Femur (tissue), 1 donor: ENCODE results near the gene STH.
"Not testable (repeated sequence)": the region's sequence is repeated elsewhere in the genome, so short reads cannot be mapped to it uniquely, and the experiment has no call there.

ENCODE experiments used
- DNase-seq: peaks from one replicate; pipeline ENCODE4 v3.0.0-alpha.2; 2017

STH gene

GRCh38 chr17:45998987-45999899 lies at the start of gene STH:
STH (plus strand) TSS chr17:45999250; CDS start chr17:45999280, 30 bp downstream.
- DNase-seq, result no peak

GRCh38 chr17:45949755-45950320 lies 49.2 kb upstream of the STH start:
- no peak for DNase-seq

- DNase-seq, result no peak
These were observed 48.2 kb upstream of the STH start for GRCh38 chr17:45950888-45951287.

- no peak for DNase-seq
These were observed 47.6 kb upstream of the STH start for GRCh38 chr17:45951403-45951802.

GRCh38 chr17:45951941-45952340 lies 47.1 kb upstream of the STH start:
- no peak for DNase-seq

GRCh38 chr17:45952814-45953320 lies 46.2 kb upstream of the STH start:
- no peak for DNase-seq

GRCh38 chr17:45953561-45953960 lies 45.5 kb upstream of the STH start:
- no peak for DNase-seq

GRCh38 chr17:45954914-45955313 lies 44.1 kb upstream of the STH start:
- DNase-seq, result no peak

GRCh38 chr17:45955326-45955725 lies 43.7 kb upstream of the STH start:
- no peak for DNase-seq

- no peak for DNase-seq
These were observed 43.0 kb upstream of the STH start for GRCh38 chr17:45956090-45956489.

- DNase-seq, result not testable (repeated sequence)
These were observed 42.3 kb upstream of the STH start for GRCh38 chr17:45956746-45957145.

- no peak for DNase-seq
These were observed 40.7 kb upstream of the STH start for GRCh38 chr17:45958307-45958706.

- no peak for DNase-seq
These were observed 39.9 kb upstream of the STH start for GRCh38 chr17:45958994-45959665.

- no peak for DNase-seq
These were observed 38.7 kb upstream of the STH start for GRCh38 chr17:45960311-45960710.

GRCh38 chr17:45961206-45961605 lies 37.8 kb upstream of the STH start:
- DNase-seq, result no peak

GRCh38 chr17:45962221-45962972 lies 36.7 kb upstream of the STH start:
- no peak for DNase-seq

GRCh38 chr17:45963283-45963682 lies 35.8 kb upstream of the STH start:
- no peak for DNase-seq

GRCh38 chr17:45963889-45964288 lies 35.2 kb upstream of the STH start:
- DNase-seq, result no peak

GRCh38 chr17:45964634-45965033 lies 34.4 kb upstream of the STH start:
- DNase-seq, result no peak

- DNase-seq, result no peak
These were observed 33.2 kb upstream of the STH start for GRCh38 chr17:45965812-45966211.

- no peak for DNase-seq
These were observed 32.3 kb upstream of the STH start for GRCh38 chr17:45966606-45967280.

- no peak for DNase-seq
These were observed 31.7 kb upstream of the STH start for GRCh38 chr17:45967378-45967777.
